ENCODE results near the gene SYNGR2.
A peak's percentile ranks its signal among the peaks of the same experiment; 100 is the strongest.

SYNGR2 gene

DNA sequence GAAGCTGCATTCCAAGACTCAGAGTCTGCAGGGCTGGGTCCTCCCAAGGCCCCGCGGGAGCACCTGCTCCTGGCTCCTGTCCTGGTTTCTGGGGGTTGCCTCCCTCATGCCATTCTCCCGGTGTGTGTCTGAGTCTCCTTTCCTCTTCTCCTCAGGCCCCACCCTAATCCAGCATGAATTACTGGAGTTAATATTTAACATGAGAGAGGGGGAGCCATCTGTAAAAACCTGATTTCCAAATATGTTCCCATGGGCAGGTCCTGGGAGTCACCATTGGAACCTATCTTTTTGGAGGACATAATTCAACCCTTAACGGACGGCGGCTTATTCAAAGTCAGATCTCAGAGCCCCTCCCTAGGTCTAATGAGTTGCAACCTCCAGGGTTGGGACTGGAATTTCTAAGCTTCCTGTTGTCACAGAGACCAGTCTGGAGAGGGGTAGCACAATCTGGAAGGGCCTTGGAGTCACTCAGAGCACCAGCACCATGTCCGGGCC is 16.8 kb upstream of the SYNGR2 start:
- peaks cover 4 to 30% (median 24%) of the 10 kb centered on the region in 4 experiments for H3K4me1 ChIP-seq (ENCODE audit: control extremely low read depth in 1 of 4, control insufficient read depth in 4 of 4, insufficient read depth in 4 of 4, low read length in 3 of 4)
- DNase-seq, result no peak
- no peaks in the 10 kb centered on the region for H3K36me3 ChIP-seq (ENCODE audit: control insufficient read depth in 4 of 4, insufficient read depth in 4 of 4, low read length in 3 of 4)
- H3K27ac ChIP-seq (ENCODE audit: insufficient read depth in 1 of 2, low read depth in 1 of 2, low read length in 2 of 2, poor library complexity in 1 of 2, severe bottlenecking in 2 of 2), result no peak overlapping the region
- WGBS (ENCODE audit: insufficient coverage), result 97% methylated on average over 6 of the region's 7 CpGs
- ChIA-PET POLR2A (no interaction called here), CTCF (interaction anchor here (0.9 to 1.3 kb wide), 2 partner anchors 15 to 35 kb away, joined by 3 read pairs; no protein-coding TSS in a partner anchor)
- no peak overlapping the region for H3K4me3 ChIP-seq (ENCODE audit: control insufficient read depth in 1 of 7, extremely low read depth in 1 of 7, insufficient read depth in 4 of 7, low read depth in 2 of 7, low read length in 6 of 7)
- H3K9me3 ChIP-seq (ENCODE audit: control extremely low read depth in 1 of 5, control insufficient read depth in 4 of 5, insufficient read depth in 2 of 5, low read depth in 1 of 5, low read length in 4 of 5), result no peaks in the 10 kb centered on the region
- no peaks in the 10 kb centered on the region for H3K27me3 ChIP-seq (replicated peaks in 2 of 5; ENCODE audit: control insufficient read depth in 4 of 5, insufficient read depth in 5 of 5, low read length in 4 of 5)

DNA sequence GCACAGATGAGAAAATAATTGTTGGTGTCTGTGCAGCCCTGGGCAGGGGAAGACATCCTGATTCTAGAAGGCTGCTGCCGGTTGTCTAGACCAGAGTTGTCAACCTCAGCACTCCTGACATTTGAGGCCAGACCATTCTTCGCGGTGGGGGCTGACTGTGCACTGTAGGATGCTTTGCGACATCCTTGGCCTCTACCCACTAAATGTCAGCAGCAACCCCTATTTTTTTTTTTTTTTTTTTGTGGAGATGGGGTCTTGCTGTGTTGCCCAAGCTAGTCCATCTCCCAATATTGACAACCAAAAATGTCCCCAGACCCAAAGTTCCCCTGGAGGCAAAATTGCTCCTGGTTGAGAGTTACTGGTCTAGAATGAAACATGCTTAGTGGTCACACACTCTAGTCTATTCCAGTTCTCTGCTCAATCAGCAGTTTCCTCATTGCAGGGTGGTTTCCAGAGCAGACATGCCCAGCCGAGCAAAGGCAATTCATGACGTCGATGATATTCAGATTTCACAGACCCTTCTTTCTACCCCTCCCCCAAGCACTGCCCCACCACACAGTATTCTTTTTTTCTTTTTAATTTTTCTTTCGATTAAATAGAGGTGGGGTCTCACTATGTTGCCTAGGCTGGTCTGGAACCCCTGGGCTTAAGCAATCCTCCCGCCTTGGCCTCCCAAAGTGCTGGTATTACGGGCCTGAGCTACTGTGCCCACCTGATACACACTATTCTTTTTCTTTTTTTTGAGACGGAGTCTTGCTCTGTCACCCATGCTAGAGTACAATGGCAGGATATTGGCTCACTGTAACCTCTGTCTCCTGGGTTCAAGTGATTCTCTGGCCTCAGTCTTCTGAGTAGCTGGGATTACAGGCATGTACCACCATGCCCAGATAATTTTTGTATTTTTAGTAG is 13.2 kb upstream of the SYNGR2 start:
- no peak overlapping the region for H3K27ac ChIP-seq (ENCODE audit: insufficient read depth in 1 of 2, low read depth in 1 of 2, low read length in 2 of 2, poor library complexity in 1 of 2, severe bottlenecking in 2 of 2)
- no peaks in the 10 kb centered on the region for H3K36me3 ChIP-seq (ENCODE audit: control insufficient read depth in 4 of 4, insufficient read depth in 4 of 4, low read length in 3 of 4)
- no peaks in the 10 kb centered on the region for H3K9me3 ChIP-seq (ENCODE audit: control extremely low read depth in 1 of 5, control insufficient read depth in 4 of 5, insufficient read depth in 2 of 5, low read depth in 1 of 5, low read length in 4 of 5)
- CTCF ChIA-PET, result no interaction called here
- no peaks in the 10 kb centered on the region for H3K27me3 ChIP-seq (replicated peaks in 2 of 5; ENCODE audit: control insufficient read depth in 4 of 5, insufficient read depth in 5 of 5, low read length in 4 of 5)
- no peak overlapping the region for H3K4me3 ChIP-seq (ENCODE audit: control insufficient read depth in 1 of 7, extremely low read depth in 1 of 7, insufficient read depth in 4 of 7, low read depth in 2 of 7, low read length in 6 of 7)
- POLR2A ChIA-PET, result no interaction called here
- H3K4me1 ChIP-seq (ENCODE audit: control extremely low read depth in 1 of 4, control insufficient read depth in 4 of 4, insufficient read depth in 4 of 4, low read length in 3 of 4), result peaks cover 2 to 22% (median 18%) of the 10 kb centered on the region in 4 experiments
- peak; percentile 74 to 93 (median 90) for DNase-seq
- WGBS (ENCODE audit: insufficient coverage), result 51% methylated on average over 6 of the region's 11 CpGs

GRCh38 chr17:78159575-78160158 is 8.7 kb upstream of the SYNGR2 start:
- H3K4me3 ChIP-seq (ENCODE audit: control insufficient read depth in 1 of 7, extremely low read depth in 1 of 7, insufficient read depth in 4 of 7, low read depth in 2 of 7, low read length in 6 of 7), result peak overlapping the region in 1 of 7 experiments; percentile 33
- H3K4me1 ChIP-seq (ENCODE audit: control extremely low read depth in 1 of 4, control insufficient read depth in 4 of 4, insufficient read depth in 4 of 4, low read length in 3 of 4), result peaks cover 2 to 46% (median 23%) of the 10 kb centered on the region in 4 experiments
- ChIA-PET CTCF (no interaction called here), POLR2A (no interaction called here)
- peak overlapping the region in 1 of 2 experiments; percentile 1 for H3K27ac ChIP-seq (ENCODE audit: insufficient read depth in 1 of 2, low read depth in 1 of 2, low read length in 2 of 2, poor library complexity in 1 of 2, severe bottlenecking in 2 of 2)
- H3K27me3 ChIP-seq (replicated peaks in 2 of 5; ENCODE audit: control insufficient read depth in 4 of 5, insufficient read depth in 5 of 5, low read length in 4 of 5), result no peaks in the 10 kb centered on the region
- WGBS (ENCODE audit: insufficient coverage), result 13% methylated on average over 3 of the region's 10 CpGs
- DNase-seq, result peak; percentile 52 to 78 (median 74)
- no peaks in the 10 kb centered on the region for H3K9me3 ChIP-seq (ENCODE audit: control extremely low read depth in 1 of 5, control insufficient read depth in 4 of 5, insufficient read depth in 2 of 5, low read depth in 1 of 5, low read length in 4 of 5)
- H3K36me3 ChIP-seq (ENCODE audit: control insufficient read depth in 4 of 4, insufficient read depth in 4 of 4, low read length in 3 of 4), result no peaks in the 10 kb centered on the region

GRCh38 chr17:78163881-78164747 is 4.3 kb upstream of the SYNGR2 start:
- ChIA-PET CTCF (interaction anchor here (3.3 kb wide), 1 partner anchor 17 kb away, joined by 12 read pairs; the partner anchor contains the start of gene C17orf99), POLR2A (no interaction called here)
- Histone ChIP-seq H3K4me1 (ENCODE audit: control extremely low read depth in 1 of 4, control insufficient read depth in 4 of 4, insufficient read depth in 4 of 4, low read length in 3 of 4) (peaks cover 0 to 42% (median 22%) of the 10 kb centered on the region in 4 experiments), H3K36me3 (ENCODE audit: control insufficient read depth in 4 of 4, insufficient read depth in 4 of 4, low read length in 3 of 4) (no peaks in the 10 kb centered on the region), H3K27ac (ENCODE audit: insufficient read depth in 1 of 2, low read depth in 1 of 2, low read length in 2 of 2, poor library complexity in 1 of 2, severe bottlenecking in 2 of 2) (no peak overlapping the region), H3K9me3 (ENCODE audit: control extremely low read depth in 1 of 5, control insufficient read depth in 4 of 5, insufficient read depth in 2 of 5, low read depth in 1 of 5, low read length in 4 of 5) (no peaks in the 10 kb centered on the region), H3K4me3 (ENCODE audit: control insufficient read depth in 1 of 7, extremely low read depth in 1 of 7, insufficient read depth in 4 of 7, low read depth in 2 of 7, low read length in 6 of 7) (no peak overlapping the region), H3K27me3 (replicated peaks in 2 of 5; ENCODE audit: control insufficient read depth in 4 of 5, insufficient read depth in 5 of 5, low read length in 4 of 5) (no peaks in the 10 kb centered on the region)
- 62% methylated on average over 18 of the region's 22 CpGs for WGBS (ENCODE audit: insufficient coverage)
- DNase-seq, result no peak

- WGBS (ENCODE audit: insufficient coverage), result 100% methylated on average over 13 of the region's 16 CpGs
Observed at GRCh38 chr17:78164748-78165607, 3.4 kb upstream of the SYNGR2 start.

DNA sequence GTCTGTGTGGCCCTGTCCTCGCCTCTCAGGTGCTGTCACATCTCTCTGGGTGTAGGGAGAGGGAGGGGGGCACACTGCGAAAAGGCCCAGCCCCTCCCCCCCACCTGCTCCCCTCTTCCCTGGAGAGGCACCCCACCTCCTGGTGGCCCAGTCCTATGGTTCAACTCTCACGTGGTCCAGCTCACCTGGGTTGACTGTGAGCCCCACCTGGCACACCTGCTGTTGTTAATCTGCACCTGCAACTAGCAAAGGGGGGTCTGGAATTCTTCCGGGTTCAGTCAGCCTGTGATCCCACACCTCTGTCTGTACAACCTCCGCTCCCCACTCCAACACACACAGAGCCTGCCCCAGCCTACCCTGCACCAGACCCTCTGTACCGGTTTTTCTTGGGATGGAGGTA is 2.0 kb upstream of the SYNGR2 start:
- Histone ChIP-seq H3K36me3 (ENCODE audit: control insufficient read depth in 4 of 4, insufficient read depth in 4 of 4, low read length in 3 of 4) (peaks cover 0 to 7% (median 3%) of the 10 kb centered on the region in 4 experiments), H3K9me3 (ENCODE audit: control extremely low read depth in 1 of 5, control insufficient read depth in 4 of 5, insufficient read depth in 2 of 5, low read depth in 1 of 5, low read length in 4 of 5) (no peaks in the 10 kb centered on the region), H3K27ac (ENCODE audit: insufficient read depth in 1 of 2, low read depth in 1 of 2, low read length in 2 of 2, poor library complexity in 1 of 2, severe bottlenecking in 2 of 2) (no peak overlapping the region), H3K27me3 (replicated peaks in 2 of 5; ENCODE audit: control insufficient read depth in 4 of 5, insufficient read depth in 5 of 5, low read length in 4 of 5) (no peaks in the 10 kb centered on the region), H3K4me3 (ENCODE audit: control insufficient read depth in 1 of 7, extremely low read depth in 1 of 7, insufficient read depth in 4 of 7, low read depth in 2 of 7, low read length in 6 of 7) (no peak overlapping the region), H3K4me1 (ENCODE audit: control extremely low read depth in 1 of 4, control insufficient read depth in 4 of 4, insufficient read depth in 4 of 4, low read length in 3 of 4) (peaks cover 0 to 33% (median 27%) of the 10 kb centered on the region in 4 experiments)
- WGBS (ENCODE audit: insufficient coverage), result 81% methylated on average over 2 of the region's 6 CpGs
- no peak for DNase-seq
- ChIA-PET POLR2A (no interaction called here), CTCF (interaction anchor here (1.0 to 2.0 kb wide), 2 partner anchors 29 to 52 kb away, joined by 3 to 5 read pairs; no protein-coding TSS in a partner anchor)

More at GRCh38 chr17:78164748-78165607, 3.4 kb upstream of the SYNGR2 start:
- ChIA-PET CTCF (no interaction called here), POLR2A (no interaction called here)
- H3K27me3 ChIP-seq (replicated peaks in 2 of 5; ENCODE audit: control insufficient read depth in 4 of 5, insufficient read depth in 5 of 5, low read length in 4 of 5), result no peaks in the 10 kb centered on the region
- H3K27ac ChIP-seq (ENCODE audit: insufficient read depth in 1 of 2, low read depth in 1 of 2, low read length in 2 of 2, poor library complexity in 1 of 2, severe bottlenecking in 2 of 2), result no peak overlapping the region
- H3K4me1 ChIP-seq (ENCODE audit: control extremely low read depth in 1 of 4, control insufficient read depth in 4 of 4, insufficient read depth in 4 of 4, low read length in 3 of 4), result peaks cover 0 to 42% (median 23%) of the 10 kb centered on the region in 4 experiments
- no peaks in the 10 kb centered on the region for H3K36me3 ChIP-seq (ENCODE audit: control insufficient read depth in 4 of 4, insufficient read depth in 4 of 4, low read length in 3 of 4)
- no peaks in the 10 kb centered on the region for H3K9me3 ChIP-seq (ENCODE audit: control extremely low read depth in 1 of 5, control insufficient read depth in 4 of 5, insufficient read depth in 2 of 5, low read depth in 1 of 5, low read length in 4 of 5)
- no peak overlapping the region for H3K4me3 ChIP-seq (ENCODE audit: control insufficient read depth in 1 of 7, extremely low read depth in 1 of 7, insufficient read depth in 4 of 7, low read depth in 2 of 7, low read length in 6 of 7)
- no peak for DNase-seq

Measured in common myeloid progenitor, CD34-positive (primary cell).